Activated T-helper 9 cell treated with anti-CD3 and anti-CD28 coated beads, Interleukin-2, amount 50 U/mL, for 16 hours (primary cell): ENCODE data around the gene TUBA3D.
"Not testable (repeated sequence)": the region's sequence is repeated elsewhere in the genome, so short reads cannot be mapped to it uniquely, and the experiment has no call there.

Experiments
- DNase-seq: peaks from one replicate; pipeline ENCODE4 v3.0.0-alpha.2; 2020; ENCODE audit warnings: low read depth

Gene TUBA3D

DNA sequence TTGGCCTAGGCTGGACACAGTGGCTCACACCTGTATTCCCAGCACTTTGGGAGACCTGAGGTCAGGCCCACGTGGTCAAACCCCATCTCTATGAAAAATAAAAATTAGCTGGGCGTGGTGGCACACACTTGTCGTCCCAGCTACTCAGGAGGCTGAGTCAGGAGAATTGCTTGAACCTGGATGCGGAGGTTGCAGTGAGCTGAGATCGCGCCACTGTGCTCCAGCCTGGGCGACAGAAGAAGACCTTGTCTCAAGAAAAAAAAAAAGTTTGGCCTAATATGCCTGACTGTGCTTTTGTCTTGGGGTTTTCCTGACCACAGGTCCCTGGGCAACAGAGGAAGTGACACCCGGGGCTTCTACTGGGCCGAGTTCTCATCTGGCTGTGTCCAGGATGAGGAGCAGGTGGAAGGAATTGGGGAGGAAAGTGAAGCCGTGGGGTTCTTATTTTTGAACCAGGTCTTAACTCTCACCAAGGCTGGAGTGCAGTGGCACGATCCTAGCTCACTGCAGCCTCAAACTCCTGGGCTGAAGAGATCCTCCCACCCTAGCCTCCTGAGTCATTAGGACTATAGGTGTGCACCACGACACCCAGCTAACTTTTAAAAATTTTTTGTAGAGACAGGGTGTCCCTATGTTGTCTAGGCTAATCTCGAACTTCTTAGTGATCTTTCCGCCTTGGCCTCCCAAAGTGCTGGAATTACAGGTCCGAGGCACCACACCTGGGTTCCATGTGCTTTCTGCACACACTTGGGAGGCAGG is 38.7 kb downstream of the TUBA3D start:
- DNase-seq = not testable (repeated sequence)

DNA sequence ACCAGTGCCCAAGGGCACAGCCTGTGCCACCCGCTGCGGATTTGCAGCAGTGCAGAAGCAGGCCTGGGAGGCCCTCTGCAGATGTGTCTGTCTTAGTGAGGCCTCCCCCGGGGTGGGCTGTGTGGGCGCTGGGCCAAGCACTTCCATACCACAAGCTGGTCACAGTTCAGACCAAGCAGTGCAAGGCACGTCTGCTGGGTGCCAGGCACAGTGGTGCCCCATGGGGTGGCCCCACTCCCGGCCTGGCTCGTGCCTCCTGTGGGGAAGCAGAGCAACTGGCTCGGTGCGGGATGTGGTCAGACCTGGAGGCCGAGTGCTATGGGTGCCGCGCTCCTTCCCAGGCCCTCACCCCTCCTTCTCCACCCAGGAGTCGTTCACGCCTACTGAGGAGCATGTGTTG is 39.3 kb downstream of the TUBA3D start:
- not testable (repeated sequence) for DNase-seq

DNA sequence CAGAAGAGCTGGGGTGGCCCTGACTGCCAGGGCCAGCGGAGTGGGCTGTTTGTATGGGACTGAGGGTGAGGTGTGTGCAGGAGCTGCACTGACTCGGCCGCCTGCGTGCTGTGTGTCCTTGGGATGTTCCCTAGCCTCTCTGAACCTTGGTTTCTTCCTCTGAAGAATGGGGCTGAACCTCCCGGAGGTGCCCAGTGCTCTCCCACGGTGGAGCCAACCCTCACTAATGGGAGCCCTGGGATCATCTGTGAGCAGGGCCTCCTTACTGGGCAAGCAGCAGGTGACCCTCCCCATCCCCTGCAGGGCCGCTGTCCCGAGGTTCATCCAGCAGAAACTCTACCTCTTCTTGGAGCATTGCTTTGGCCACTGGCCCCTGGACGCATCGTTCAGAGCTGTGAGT is 40.1 kb downstream of the TUBA3D start:
- DNase-seq = no peak

DNA sequence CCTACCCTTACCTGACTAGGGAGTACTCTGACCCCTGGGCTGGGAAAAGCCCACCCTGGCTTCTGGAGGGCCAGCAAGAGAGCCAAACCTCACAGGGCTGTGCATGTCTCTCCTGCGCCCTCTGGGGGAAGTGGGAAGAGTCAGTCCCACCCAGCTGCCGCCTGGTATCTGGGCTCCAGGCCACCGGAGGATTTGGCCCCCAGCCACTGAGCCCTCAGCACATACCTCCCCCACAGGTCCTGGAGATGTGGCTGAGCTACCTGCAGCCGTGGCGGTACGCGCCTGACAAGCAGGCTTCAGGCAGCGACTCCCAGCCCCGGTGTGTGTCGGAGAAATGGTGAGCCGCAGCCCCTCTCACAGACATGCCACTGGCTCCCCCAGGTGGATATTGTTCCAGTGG is 40.7 kb downstream of the TUBA3D start:
- DNase-seq = not testable (repeated sequence)

DNA sequence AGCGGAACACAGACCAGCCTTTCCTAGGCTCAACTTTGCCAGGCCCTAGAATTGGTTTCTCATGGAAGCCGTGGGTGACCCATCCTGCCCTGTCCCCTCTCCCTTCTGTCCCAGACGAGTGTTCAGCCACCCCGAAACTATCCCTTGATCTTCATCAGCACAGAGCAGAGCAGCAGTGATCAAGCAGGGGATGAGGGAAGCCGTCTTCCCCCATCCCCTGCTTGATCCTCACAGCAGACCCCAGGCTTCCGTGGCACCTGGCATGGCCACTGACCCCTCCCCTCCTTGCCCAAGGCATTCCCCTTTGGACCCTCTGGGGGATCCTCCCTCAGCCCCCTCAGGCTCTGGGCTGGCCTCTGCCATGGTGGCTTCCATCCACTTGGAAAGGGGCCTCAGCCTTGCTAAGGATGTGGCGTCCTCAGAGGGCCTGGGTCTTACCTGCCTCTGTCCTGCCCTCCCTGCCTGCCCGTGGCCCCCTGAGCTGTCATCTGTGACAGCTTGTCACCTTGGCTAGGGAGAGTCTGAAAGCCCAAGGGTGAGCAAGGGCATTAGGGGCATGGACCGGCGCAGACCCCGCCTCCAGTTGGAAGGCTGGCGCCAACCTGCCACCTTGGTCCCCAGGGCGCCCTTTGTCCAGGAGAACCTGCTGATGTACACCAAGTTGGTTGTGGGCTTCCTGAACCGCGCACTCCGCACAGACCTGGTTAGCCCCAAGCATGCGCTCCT is 41.4 kb downstream of the TUBA3D start:
- no peak for DNase-seq

DNA sequence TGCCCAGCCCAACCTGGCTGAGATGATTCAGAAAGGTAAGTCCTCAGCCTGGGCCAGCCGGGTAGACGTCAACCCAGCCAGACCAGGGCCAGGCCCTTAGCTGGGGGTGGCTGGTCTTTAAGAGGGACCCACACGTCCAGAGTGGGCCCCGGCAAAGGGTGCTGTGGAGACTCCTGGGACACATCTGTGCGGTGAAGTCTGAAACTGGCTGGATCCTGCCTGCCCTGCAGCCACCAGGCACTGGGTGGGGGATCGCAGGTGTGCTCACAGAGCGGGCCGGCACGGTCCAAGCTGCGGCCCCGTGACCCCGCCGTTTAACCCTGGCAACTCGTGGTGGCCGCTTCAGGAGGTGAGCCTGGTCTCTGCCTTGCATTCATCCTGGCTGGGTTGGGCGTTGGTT is 41.9 kb downstream of the TUBA3D start:
- DNase-seq = not testable (repeated sequence)

DNA sequence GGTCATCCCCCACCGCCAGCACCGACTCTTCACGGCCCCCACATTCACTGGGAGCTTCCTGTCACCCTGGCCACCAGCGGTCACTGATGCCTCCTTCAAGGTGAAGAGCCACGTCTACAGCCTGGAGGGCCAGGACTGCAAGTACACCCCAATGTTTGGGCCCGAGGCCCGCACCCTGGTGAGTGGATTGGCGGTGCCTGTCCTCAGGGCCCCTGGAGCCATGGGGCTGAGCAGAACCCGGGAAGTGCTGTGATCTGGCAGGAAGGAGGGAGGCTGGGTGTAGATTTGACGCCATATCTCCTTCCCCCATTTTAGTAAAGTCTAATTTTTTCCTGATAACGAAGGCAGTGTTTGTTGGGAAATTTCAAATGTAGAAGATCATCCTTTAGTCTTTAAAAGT is 42.6 kb downstream of the TUBA3D start:
- not testable (repeated sequence) for DNase-seq

DNA sequence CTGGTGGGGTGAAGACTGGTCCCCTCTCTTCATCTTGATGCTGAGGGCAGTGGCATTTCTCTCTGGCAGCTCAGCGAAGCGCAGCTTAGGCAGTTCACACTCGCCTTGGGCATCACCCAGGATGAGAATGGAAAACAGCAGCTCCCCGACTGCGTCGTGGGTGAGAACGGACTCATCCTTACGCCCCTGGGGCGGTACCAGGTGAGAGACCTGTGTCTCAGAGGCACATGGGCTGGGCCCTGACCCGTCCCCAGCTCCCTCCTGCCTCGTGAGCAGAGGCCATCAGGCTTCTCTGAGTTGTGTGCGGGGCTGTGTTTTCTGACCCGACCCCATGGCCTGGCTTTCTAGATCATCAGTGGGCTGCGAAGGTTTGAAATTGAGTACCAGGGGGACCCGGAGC is 43.5 kb downstream of the TUBA3D start:
- DNase-seq = no peak

DNA sequence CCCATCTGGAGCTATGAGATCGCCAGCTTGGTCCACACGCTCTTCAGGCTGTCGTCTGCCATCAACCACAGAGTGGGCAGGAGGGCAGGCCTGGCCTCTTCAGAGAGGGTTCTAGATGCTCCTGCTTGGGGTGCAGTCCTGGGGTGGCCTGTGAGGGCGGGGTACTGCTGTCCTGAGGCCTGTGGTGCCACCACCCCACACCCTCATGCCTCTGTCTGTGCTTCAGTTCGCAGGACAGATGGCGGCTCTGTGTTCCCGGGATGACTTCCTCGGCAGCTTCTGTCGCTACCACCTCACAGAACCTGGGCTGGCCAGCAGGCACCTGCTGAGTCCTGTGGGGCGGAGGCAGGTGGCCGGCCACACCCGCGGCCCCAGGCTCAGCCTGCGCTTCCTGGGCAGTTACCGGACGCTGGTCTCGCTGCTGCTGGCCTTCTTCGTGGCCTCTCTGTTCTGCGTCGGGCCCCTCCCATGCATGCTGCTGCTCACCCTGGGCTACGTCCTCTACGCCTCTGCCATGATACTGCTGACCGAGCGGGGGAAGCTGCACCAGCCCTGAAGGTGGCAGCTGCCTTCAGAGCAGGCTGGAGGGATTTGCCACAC is 44.1 kb downstream of the TUBA3D start:
- not testable (repeated sequence) for DNase-seq

DNA sequence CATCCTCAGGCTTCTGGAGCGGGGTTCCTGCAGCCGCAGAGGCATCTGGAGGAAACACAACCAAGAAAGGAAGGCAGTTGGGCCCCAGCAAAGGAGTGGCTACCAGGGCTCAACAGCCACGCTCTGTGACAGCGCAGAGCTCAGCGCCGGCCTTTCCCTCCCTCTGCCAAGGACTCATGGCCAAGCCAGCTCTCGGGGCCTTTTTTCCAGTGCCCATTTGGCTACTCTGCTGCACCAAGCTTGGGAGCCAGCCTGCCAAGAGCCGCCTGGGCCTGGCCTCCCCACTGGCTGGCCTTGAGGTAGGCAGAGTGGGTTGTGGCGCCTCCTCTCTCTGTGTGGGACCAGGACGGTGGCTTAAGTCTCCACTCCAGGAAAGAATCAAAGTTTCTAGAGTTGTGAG is 44.6 kb downstream of the TUBA3D start:
- no peak for DNase-seq

DNA sequence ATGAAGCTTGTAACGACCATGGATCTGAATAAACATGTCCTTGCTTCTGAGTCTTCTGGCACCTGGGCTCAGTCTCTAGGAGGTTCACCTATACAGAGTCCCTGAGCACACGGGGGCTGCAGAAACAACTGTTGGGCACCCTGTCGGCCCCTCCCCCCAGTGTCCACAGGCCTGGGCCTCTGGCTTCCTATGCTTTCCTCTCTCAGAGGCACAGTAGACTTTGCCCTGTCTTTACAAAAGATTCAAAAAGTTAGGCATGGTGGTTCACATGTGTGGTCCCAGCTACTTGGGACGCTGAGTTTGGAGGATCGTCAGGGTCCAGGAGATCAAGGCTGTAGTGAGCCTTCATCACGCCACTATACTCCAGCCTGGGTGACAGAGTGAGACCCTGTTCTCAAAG is 45.6 kb downstream of the TUBA3D start:
- DNase-seq = not testable (repeated sequence)

DNA sequence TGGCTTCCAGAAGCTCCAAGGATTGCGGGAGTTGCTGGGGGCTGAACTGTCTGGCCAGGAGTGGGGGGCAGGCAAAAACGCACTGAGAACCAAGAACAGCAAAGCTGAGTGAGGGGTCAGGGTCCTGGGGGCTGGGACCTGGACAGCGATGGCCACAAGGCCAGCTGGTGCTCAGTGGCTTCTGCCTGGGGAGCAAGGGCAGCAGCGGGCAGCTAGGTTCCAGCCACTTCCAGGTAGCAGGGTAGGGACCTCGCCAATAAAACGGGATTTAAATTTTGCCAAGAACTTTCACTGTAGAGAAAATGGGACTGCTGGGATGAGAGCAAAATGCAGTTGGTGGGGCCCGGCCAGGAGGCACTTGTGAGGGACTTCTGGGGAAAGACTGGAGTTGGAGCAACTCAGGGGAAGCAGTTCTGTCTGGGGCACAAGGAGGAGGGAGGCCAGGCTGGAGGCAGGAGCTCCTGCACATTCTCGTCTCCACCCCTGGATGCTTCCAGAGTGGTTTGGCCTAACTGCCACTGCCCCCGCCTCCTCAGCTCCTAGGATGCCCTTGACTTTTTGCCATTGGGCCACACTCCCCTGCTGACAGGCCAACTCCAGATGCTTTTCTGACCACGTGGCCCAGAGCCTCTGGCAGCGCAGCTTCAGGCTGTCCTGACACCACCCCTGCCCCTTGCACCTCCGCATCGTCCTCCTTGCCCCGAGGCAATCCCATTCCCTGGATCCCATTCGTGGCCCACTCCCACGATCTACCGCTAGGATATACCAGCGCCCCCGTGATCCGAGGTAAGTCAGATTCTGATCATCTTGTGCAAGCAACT is 46.3 kb downstream of the TUBA3D start:
- no peak for DNase-seq

DNA sequence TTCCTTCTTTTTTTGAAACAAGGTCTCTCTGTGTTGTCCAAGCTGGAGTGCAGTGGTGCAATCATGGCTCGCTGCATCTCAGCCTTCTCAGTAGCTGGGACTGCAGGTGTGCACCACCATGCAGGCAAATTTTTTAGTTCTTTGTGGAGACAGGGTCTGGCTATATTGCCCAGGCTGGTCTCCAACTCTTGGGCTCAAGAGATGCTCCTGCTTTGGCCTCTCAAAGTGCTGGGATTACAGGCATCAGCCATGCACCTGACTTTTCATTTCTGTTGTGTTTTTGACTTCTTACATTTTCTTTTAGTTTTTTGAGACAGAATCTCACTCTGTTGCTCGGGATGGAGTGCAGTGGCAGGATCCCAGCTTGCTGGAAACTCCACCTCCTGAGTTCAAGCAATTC is 49.3 kb downstream of the TUBA3D start:
- DNase-seq = not testable (repeated sequence)

DNA sequence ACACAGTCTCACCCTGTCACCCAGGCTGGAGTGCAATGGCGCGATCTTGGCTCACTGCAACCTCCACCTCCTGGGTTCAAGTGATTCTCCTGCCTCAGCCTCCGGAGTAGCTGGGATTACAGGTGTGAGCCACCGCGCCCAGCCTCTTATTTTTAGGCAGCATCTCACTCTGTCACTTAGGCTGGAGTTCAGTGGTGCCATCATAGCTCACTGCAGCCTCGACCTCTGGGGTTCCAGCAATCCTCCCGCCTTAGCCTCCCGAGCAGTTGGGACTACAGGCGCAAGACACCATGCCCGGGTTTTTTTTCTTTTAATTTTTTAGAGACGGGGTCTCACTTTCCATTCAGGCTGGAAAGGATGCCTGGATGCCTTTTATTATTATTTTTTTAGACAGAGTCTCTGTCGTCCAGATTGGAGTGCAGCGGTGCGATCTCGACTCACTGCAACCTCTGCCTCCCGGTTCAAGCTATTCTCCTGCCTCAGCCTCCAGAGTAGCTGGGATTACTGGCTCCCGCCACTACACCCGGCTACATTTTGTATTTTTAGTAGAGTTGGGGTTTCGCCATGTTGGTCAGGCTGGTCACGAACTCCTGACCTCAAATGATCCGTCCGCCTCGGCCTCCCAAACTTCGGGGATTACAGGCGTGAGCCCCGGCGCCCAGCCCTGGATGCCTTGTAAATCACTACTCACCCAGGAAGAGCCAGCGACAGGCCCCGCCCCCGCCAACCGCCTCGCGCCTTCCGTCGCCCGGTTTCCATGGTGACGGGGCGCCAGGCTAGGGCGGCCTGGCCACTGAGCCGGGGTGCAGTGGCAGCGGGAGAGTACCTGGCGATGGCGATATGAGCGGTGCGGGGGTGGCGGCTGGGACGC is 51.4 kb downstream of the TUBA3D start, which contains the start of gene CCDC74A:
Gene CCDC74A (plus strand): TSS at position 758 of the 871 bp plus-strand sequence. CDS start 83 bp downstream, at position 841.
- peak; percentile 73 for DNase-seq

DNA sequence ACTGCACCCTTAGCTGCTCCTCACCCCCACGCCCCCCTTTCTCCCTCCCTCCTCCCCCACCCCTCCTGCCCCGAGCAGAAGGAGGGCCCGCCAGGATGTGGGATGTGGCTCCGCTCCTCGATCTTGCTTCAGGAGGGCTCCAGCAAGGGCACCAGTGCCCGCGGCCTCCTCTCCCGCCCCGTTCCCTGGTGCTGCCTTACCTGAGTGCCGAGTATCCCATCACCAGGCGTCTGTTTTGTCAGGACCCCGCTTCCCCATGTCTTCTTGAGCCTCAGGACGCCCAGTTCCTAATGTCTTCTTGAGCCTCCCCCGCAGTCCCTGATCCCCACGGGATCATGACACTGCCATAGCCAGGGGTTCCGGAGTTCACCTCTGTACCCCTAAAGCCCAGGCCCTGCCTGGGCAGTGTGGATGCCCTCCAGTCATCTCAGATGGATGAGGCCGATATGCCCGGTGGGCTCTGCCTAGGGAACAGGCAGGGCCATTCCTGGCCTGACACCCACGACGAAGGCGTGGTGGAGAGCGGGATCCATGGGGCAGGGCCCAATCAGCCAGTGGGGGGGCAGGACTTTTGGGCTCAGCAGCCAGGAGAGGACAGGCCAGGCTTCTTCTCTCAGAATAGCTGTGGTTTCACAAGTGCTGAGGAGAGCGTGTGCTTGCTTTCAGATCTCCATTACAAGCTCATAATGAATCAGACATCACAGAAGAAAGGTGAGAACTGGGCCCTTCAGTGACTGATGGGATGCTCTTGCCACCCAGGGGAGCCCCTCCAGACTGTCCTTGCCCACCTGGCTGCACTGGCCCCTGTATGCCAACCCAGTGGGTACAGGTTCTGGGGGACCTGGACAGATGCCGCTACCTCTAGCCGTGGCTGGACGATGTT is 53.3 kb downstream of the TUBA3D start:
- not testable (repeated sequence) for DNase-seq

DNA sequence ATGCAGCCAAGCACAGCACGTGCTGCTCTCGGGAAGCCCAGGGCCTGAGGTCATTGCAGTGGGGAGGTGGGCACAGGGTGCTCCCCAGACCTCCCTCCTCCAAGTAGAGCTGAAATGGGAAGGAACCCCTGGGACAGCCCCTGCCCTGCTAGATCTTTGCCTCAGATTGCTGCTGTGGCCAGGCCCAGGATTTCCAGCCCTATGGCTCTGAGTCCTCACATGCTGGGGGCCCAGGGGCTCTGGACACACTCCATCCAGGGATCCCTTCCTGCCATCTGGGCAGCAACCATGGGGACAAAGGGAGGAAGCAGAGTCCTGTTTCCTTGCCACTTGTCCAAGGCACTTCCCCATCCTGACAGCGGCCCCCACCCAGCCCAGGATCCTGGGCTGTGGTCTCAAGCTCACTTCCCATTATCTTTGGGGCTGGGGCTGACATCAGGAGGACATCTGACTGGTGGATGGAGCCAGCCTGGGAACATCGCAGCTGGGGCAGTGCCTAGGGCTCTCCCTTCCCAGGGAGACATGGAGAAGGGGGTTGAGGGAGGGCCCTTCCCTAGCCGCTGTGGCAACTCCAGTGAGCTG is 54.0 kb downstream of the TUBA3D start:
- not testable (repeated sequence) for DNase-seq

DNA sequence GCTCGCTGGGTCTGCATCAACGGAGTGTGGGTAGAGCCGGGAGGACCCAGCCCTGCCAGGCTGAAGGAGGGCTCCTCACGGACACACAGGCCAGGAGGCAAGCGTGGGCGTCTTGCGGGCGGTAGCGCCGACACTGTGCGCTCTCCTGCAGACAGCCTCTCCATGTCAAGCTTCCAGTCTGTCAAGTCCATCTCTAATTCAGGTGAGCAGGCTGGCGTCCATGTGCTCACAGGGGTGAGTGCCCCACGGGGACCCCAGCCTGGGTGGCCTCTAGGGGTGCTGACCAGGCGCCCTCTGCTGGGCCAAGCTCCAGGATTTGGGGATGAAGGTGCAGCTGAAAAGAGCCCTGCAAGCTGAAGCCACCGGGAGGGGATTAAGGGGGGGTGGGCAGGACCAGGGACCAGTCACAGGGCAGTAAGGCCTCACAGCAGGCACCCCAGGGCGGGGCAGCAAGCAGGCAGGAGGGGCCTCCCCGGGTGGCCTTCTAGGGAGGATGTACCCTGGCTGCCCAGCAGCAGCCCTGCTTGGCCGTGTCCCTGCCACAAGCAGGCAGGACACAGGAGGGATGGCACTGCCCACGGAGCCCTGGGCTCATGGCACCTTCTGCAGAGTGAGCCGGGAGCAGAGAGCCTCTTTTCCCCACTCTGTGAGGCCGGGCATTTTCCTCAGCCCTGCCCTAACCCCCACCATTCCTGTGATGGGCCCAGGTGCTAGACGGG is 54.9 kb downstream of the TUBA3D start:
- DNase-seq = not testable (repeated sequence)

DNA sequence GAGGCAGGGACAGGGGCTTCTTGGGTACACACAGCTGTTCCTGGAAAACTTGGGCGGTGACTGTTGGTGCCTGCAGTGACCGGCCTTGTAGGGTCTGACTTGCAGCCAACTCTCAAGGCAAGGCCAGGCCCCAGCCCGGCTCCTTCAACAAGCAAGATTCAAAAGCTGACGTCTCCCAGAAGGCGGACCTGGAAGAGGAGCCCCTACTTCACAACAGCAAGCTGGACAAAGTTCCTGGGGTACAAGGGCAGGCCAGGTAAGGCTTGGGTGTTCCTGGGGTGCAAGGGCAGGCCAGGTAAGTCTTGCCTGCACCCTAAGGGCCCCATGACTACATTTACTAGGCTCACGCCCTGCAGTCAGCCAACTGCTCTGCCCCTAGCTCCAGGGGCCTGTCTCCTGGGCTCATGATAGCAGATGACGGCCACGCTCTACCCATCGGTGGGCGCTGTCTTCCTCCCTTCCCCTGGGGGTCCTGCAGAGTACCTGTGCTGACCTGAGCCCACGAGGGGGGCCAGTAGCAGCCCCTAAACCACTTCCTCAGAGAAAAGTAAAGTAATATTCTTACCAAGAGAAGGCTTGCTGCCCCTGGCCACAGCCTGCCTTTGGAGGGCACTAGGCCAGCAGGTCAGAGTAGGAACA is 55.7 kb downstream of the TUBA3D start:
- DNase-seq = not testable (repeated sequence)
